Uterus (tissue), 2 donors: ENCODE data around the gene CLDN20.

ENCODE experiments used
- POLR2A ChIP-seq, 2 donors: fragments of 450-650 bp; IDR thresholded peaks; one replicate each; pipeline ENCODE4 v1.6.1; 2016; ENCODE audit warnings: antibody characterized with exemption in 2 of 2, mild to moderate bottlenecking in 1 of 2, moderate library complexity in 1 of 2
- TF ChIP-seq, protein P1 (sequence below), 4 experiments: fragments of 200-600 bp in 2 of 4; fragments of 450-650 bp in 2 of 4; sonication (generic) in 2 of 4; IDR thresholded peaks; one replicate each; pipeline ENCODE4 v1.5.1; 2016 to 2019; ENCODE audit warnings: antibody characterized with exemption in 4 of 4, mild to moderate bottlenecking in 2 of 4, moderate library complexity in 1 of 4

DNA sequence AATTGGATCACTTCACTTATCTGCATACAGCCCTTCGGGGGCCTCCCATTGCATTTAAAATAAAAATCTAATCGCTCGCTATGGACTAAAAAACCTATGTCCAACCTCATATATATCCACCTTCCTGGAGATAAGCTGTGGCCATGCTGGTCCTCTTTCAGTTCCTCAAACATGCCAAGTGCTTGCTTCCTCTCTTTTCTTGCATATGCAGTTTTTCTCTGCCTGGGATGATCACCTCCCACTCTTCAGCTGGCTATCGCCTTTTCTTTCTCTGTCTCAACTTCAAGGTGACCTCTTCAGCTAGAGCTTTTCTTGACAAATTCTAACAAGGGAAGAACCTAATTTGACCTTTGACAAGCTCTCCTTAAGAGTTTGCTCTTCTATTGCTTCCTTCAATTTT, 56.1 kb downstream of the CLDN20 start:
- TF ChIP-seq, protein P1, sequence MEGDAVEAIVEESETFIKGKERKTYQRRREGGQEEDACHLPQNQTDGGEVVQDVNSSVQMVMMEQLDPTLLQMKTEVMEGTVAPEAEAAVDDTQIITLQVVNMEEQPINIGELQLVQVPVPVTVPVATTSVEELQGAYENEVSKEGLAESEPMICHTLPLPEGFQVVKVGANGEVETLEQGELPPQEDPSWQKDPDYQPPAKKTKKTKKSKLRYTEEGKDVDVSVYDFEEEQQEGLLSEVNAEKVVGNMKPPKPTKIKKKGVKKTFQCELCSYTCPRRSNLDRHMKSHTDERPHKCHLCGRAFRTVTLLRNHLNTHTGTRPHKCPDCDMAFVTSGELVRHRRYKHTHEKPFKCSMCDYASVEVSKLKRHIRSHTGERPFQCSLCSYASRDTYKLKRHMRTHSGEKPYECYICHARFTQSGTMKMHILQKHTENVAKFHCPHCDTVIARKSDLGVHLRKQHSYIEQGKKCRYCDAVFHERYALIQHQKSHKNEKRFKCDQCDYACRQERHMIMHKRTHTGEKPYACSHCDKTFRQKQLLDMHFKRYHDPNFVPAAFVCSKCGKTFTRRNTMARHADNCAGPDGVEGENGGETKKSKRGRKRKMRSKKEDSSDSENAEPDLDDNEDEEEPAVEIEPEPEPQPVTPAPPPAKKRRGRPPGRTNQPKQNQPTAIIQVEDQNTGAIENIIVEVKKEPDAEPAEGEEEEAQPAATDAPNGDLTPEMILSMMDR (IDR thresholded peaks at IDR 0.05) = no peak
- no peak for TF ChIP-seq POLR2A (IDR thresholded peaks at IDR 0.05)
